Measurements from ENCODE around the gene CLEC4F.

- TF ChIP-seq CTCF (IDR thresholded peaks at IDR 0.05 in 8 of 11, conservative IDR thresholded peaks at IDR 0.05 in 3 of 11) (peak; percentile 37 to 91 (median 87)), POLR2A (IDR thresholded peaks at IDR 0.05) (no peak), POLR2AphosphoS5 (IDR thresholded peaks at IDR 0.05) (no peak)
These were observed 41.6 kb upstream of the CLEC4F start for GRCh38 chr2:70861777-70862625.
